ENCODE measurements around the gene GRIN1. TPM values are rescaled to one million over a fixed set of nuclear protein-coding genes. Genes with fewer than 3 reads are reported as not detected.

GRIN1 gene
- total RNA-seq, 4 donors from 2014 or later, result not detected

DNA sequence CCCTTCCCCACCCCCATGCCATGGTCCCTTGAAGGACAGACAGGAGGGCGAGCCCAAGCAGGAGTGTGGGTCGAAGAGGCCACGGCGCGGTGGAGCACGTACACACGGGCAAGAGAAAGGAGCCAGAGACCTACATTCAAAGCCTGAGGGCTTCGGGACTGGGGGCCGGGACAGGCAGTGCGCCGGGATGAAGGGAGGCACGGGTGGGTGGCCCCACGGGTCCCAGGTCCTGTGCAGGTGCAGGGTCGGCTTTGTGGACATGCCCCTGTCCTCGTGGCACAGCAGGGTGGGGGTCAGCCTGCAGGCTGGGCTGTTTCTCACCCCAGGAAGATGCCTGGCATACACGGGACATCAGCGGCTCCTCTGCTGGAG, 21.1 kb downstream of the GRIN1 start:
- TF ChIP-seq CTCF (IDR thresholded peaks at IDR 0.05; ENCODE audit: low read depth), result no peak

DNA sequence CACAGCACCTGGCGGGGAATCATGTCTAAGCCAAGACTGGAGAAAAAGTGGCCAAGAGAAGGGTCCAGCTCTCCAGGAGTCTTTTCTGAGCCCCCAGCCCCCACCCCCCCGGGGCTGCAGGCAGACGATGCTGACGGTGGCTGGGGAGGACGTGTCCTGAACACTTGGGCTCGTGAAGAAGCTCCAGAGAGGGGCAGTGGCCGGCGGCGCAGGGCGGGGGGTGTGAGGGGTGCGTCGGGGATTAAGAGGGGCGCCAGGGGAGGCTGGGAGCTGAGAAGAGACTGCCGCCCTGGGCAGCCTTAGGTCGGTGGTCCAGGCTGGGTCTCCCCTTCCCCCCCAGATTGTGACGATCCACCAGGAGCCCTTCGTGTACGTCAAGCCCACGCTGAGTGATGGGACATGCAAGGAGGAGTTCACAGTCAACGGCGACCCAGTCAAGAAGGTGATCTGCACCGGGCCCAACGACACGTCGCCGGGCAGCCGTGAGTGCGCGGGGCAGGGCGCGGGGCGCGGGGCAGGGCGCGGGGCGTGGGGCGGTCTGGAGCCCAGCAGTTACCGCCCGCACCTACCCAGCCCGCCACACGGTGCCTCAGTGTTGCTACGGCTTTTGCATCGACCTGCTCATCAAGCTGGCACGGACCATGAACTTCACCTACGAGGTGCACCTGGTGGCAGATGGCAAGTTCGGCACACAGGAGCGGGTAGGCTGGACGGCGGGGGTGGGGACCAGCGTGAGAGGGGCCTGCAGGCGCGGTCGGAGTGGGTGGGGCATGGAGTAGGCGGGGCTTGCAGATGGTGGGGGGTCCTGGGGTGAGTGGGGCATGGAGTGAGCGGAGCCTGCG, 22.0 kb downstream of the GRIN1 start:
- no peak for TF ChIP-seq CTCF (IDR thresholded peaks at IDR 0.05; ENCODE audit: low read depth)

DNA sequence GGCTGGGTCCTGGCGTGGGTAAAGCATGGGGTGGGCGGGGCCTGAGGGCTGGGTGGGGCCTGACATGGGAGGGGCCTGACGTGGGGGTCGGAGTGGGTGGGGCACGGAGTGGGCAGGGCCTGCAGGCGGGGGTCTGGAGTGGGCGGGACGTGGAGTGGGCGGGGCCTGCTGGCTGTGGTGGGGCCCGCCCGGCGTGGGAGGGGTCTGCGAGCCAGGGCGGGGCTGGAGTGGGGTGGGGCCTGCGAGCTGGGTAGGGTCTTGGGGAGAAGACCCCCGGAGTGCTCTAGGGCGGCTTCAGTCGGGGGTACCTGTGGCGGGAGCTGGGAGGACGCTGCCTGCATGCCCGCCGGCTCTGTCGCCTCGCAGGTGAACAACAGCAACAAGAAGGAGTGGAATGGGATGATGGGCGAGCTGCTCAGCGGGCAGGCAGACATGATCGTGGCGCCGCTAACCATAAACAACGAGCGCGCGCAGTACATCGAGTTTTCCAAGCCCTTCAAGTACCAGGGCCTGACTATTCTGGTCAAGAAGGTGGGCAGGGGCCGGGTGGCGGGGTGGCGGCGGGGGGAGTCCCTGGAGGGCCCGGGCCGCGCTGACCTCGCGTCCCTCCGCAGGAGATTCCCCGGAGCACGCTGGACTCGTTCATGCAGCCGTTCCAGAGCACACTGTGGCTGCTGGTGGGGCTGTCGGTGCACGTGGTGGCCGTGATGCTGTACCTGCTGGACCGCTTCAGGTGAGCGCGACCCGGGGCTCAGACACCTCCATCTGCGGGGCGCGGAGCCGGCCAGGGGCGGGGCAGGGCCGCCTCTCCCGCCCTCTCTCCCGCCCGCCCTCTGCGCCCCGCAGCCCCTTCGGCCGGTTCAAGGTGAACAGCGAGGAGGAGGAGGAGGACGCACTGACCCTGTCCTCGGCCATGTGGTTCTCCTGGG, 22.9 kb downstream of the GRIN1 start:
- TF ChIP-seq CTCF (IDR thresholded peaks at IDR 0.05; ENCODE audit: low read depth), result no peak

- TF ChIP-seq CTCF (IDR thresholded peaks at IDR 0.05; ENCODE audit: low read depth), result no peak
Observed at GRCh38 chr9:137162505-137163364, 23.8 kb downstream of the GRIN1 start.

DNA sequence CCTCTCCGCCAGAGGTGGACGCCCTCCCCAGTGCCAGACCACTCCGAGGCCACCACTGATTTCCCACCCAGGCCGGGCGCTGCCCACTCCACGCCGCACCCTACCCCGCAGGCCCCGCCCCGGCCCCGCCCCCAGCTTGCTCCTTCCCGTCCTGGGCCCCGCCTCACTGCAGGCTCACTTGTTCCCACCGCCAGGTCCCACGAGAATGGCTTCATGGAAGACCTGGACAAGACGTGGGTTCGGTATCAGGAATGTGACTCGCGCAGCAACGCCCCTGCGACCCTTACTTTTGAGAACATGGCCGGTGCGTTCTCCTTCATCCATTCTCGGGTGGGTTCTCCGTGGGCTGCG, 24.4 kb downstream of the GRIN1 start:
- TF ChIP-seq CTCF (IDR thresholded peaks at IDR 0.05; ENCODE audit: low read depth), result no peak

DNA sequence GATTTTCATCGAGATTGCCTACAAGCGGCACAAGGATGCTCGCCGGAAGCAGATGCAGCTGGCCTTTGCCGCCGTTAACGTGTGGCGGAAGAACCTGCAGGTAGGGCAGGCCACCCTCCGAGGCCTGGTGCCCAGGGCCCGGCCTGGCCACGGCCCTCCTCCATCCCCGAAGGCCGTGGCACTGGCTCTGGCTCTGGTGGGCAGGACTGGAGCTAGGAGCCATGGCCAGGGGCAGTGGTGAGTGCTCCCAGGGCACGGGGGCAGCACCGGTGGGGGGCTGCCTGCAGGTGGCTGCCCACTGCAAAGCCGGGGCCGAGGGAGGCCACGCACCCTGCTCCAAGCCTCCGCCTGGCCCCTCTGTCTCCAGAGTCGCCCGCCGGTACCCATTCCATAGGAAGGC, 24.9 kb downstream of the GRIN1 start:
- no peak for TF ChIP-seq CTCF (IDR thresholded peaks at IDR 0.05; ENCODE audit: low read depth)

Measured in subcutaneous adipose tissue (tissue), 4 donors.